ENCODE measurements around the gene PRICKLE2.

DNA sequence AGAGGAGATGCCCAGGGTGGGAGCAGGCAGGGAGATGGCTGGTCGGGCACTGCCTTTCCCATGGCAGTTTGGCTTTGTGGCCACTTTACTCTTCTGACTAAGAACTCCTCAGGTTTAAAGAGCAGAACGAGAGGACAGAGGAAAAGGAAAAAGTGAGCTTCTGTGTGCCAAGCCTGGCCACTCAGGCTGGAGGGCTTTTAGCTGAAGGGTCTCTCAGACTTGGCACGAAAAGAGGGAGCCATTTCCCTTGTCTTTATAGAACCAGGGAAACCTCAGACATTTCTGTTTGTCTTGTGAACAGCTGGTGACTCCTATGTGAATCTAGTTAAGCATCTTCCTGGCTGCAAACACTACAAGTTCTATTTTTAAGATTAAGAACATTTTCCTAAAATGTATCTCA, 178.7 kb downstream of the PRICKLE2 start:
- TF ChIP-seq GATA3 (IDR thresholded peaks at IDR 0.05; ENCODE audit: low read depth, low read length) = no peak
- no peak for TF ChIP-seq GATA2 (IDR thresholded peaks at IDR 0.05; ENCODE audit: low read depth, low read length)
